ENCODE data around the gene DDIAS. TPM values are rescaled to one million over a fixed set of nuclear protein-coding genes. Genes with fewer than 3 reads are reported as not detected.

The DDIAS gene
- total and polyA plus RNA-seq, 2 experiments from 2014 or later: 4.0 to 6.2 TPM

- no peak for DNase-seq (ENCODE audit: low read depth in 1 of 2, low spot score in 1 of 2)
- Histone ChIP-seq H3K9me3 (ENCODE audit: low read depth) (no peaks in the 10 kb centered on the region), H3K4me3 (no peak overlapping the region), H3K36me3 (no peaks in the 10 kb centered on the region), H3K27me3 (no peaks in the 10 kb centered on the region), H3K4me1 (ENCODE audit: low read depth) (no peaks in the 10 kb centered on the region), H3K27ac (no peak overlapping the region)
- no peak for TF ChIP-seq CTCF (IDR thresholded peaks at IDR 0.05; ENCODE audit: low read depth, low read length)
Observed at GRCh38 chr11:82890002-82890341, 11.6 kb upstream of the DDIAS start.

GRCh38 chr11:82890936-82891335, 10.6 kb upstream of the DDIAS start:
- Histone ChIP-seq H3K4me1 (ENCODE audit: low read depth) (no peaks in the 10 kb centered on the region), H3K36me3 (no peaks in the 10 kb centered on the region), H3K27ac (no peak overlapping the region), H3K4me3 (no peak overlapping the region), H3K9me3 (ENCODE audit: low read depth) (no peaks in the 10 kb centered on the region), H3K27me3 (no peaks in the 10 kb centered on the region)
- no peak for DNase-seq (ENCODE audit: low read depth in 1 of 2, low spot score in 1 of 2)
- TF ChIP-seq CTCF (IDR thresholded peaks at IDR 0.05; ENCODE audit: low read depth, low read length): no peak

- no peaks in the 10 kb centered on the region for H3K36me3 ChIP-seq
- no peak for TF ChIP-seq CTCF (IDR thresholded peaks at IDR 0.05; ENCODE audit: low read depth, low read length)
- no peaks in the 10 kb centered on the region for H3K27me3 ChIP-seq
- no peak overlapping the region for H3K27ac ChIP-seq
- H3K4me1 ChIP-seq (ENCODE audit: low read depth): no peaks in the 10 kb centered on the region
- no peak overlapping the region for H3K4me3 ChIP-seq
- DNase-seq (ENCODE audit: low read depth in 1 of 2, low spot score in 1 of 2): no peak
- no peaks in the 10 kb centered on the region for H3K9me3 ChIP-seq (ENCODE audit: low read depth)
Observed at GRCh38 chr11:82892611-82893169, 8.8 kb upstream of the DDIAS start.

- no peak for DNase-seq (ENCODE audit: low read depth in 1 of 2, low spot score in 1 of 2)
- H3K4me3 ChIP-seq: no peak overlapping the region
- no peak overlapping the region for H3K27ac ChIP-seq
- peaks cover 7% of the 10 kb centered on the region for H3K4me1 ChIP-seq (ENCODE audit: low read depth)
- no peaks in the 10 kb centered on the region for H3K36me3 ChIP-seq
- no peaks in the 10 kb centered on the region for H3K9me3 ChIP-seq (ENCODE audit: low read depth)
- no peak for TF ChIP-seq CTCF (IDR thresholded peaks at IDR 0.05; ENCODE audit: low read depth, low read length)
- no peaks in the 10 kb centered on the region for H3K27me3 ChIP-seq
Observed at GRCh38 chr11:82895437-82896091, 6.0 kb upstream of the DDIAS start.

GRCh38 chr11:82896183-82896582, 5.4 kb upstream of the DDIAS start:
- no peak for DNase-seq (ENCODE audit: low read depth in 1 of 2, low spot score in 1 of 2)
- Histone ChIP-seq H3K4me1 (ENCODE audit: low read depth) (peaks cover 7% of the 10 kb centered on the region), H3K27me3 (no peaks in the 10 kb centered on the region), H3K4me3 (no peak overlapping the region), H3K27ac (no peak overlapping the region), H3K36me3 (no peaks in the 10 kb centered on the region), H3K9me3 (ENCODE audit: low read depth) (no peaks in the 10 kb centered on the region)
- TF ChIP-seq CTCF (IDR thresholded peaks at IDR 0.05; ENCODE audit: low read depth, low read length): no peak

All from cardiac muscle cell (in vitro differentiated cells and primary cell).